ENCODE data around the gene STX8.

The STX8 gene

DNA sequence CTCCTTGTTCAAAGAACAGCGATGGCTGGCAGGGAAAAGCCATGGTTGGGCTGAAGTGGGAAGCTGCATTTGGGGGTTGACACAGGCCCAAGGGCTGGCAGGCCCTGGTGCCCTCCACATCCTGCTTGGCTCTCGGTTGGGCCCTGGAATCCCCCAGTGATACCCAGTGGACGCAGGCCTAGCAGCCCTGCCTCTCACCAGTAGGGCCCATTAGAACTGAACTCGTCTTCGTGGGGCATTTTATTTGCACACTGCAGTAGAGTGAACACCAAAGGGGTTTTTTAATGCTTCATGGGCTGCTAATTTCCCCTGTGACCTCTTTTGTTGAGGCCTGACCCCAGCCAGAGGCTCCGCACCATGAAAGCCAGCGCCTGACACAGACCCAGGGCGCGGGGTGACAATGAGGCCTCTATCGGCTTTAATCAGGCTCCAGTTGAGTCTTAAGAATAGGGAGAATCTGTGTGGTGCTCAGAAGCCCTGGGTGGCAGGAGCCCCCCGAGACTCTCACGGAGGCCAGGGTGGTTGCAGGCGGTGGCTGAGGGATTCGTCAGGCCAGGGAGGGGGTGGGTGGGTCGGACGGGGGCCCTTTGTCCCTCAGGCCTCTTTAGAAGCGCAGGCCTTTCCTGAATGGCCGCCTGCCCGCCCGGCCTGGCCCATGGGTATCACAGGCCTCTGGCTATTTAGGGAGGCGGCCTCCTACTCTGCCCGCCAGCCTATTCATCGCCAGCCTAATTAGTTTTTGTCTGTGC is 355.0 kb downstream of the STX8 start:
- DNase-seq = no peak

DNA sequence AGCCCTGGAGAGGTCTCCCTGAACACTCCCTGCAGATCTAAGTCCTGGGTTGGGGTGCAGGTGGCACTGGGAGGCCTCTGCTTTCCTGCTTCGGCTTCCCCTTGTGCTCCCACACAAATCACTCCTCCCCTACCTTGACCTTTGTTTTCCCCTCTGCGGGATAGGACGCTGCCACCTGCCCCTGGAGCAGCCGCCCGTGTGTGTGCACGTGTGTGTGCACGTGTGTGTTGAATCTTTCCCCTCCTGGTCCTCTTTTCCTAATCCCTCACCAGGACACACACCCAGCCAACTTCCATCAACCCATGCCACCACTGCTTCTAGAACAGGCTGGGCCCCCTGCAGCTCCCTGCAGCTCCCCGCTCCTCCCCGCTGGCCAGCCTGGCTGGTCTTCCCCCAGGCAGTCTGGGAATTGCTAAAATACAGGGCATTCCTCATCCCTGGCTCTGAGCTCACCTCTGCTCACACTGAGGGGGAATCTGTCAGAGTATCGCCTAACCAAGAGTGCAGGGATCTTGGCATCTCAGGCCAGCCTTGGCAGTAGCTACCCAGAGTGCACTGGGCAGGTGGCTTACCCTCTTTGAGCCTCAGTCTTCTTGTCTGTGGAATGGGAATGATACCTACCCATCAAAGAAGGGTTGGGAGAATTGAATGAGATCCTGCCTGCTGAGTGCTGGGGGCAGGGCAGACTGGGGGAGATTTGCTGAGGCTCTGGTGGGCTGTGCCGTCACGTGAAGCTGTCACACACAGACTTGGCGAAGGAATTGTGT is 355.8 kb downstream of the STX8 start:
- DNase-seq = no peak

DNA sequence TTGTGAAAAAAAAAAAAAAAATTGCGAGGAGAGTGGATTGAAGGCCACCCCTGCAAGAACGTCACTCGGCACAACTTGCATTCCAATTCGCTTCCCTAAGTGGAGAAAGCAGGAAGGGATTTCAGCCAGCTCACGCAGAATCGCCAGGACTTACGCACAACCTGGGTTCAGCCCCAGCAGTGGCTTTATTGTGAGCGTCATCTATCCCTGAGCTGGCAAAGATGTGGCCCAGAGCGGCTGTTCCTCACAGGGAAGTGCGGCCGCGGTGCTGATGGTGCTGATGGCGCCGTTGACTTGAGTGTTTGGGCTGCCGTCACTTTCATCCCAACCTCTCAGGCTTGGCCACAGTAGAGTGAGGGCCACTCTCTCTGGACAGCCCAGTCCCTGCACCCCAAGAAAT is 356.7 kb downstream of the STX8 start:
- DNase-seq = no peak

DNA sequence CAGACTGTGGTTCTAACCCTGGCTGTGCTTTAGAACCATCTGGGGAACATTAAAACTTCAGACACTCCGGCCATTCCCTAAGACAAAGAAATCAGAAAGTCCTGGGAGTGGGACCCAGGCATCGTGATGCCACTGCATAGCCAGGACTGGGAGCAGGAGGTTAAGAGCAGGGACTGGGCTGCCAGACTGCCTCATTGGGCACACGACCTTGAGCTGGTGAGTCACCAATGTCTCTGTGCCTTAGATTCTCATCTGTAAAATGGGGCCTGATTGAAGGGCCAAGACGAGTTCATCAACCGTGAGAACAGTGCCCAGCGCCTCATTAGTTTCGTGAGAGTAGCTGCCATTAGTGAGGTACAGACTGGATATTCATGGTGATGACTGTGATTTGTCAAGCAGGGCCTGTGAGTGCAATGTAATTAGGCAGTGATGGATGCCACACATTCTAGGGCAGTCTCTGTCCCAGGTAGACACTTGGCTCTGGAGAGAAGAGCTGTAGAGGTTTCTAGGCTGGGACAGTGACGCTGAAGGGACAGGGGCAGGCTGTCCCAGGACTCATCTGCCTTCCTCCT is 357.5 kb downstream of the STX8 start:
- no peak for DNase-seq

DNA sequence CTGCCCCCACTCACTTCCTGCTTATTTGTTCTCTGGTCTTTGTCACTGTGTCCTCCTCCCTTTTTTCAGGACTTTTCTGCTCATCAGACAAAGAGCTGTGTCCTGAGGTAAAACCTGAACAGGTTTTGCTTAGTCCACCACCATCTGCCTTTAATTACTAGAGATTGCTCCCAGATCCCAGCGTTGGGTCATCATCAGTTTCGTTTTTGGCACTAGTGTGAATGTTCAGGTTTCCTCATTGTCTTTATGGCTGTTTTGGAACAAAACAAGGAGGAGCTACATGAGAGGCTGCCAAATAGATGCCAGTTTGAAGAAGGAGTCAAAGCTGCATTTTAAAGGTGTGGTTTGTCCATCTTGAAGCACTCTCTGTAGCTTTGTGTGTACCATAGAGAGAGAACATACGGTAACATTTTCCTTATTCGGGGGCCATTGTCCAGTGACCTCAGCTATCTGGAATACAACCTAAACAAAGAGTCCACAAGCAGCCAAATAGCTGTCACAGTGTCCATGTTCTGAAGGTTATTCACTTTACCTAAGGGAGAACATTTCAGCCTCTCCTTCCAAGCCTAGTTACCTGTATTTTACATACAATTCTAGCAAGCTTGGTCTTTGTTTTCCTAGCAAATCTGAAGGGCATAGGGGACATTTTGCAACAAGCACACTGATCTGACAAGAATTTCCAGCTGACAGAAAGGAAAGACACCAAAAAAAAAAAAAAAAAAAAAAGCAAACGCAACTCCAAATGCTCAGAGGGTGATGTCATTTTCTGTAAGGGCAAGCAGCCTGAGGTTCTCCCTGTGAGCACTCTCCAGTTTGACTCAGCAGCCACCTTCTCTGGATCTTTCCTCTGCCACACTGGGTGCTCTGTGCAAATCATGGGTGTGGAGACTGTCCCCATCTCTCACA is 358.2 kb downstream of the STX8 start:
- DNase-seq = no peak

DNA sequence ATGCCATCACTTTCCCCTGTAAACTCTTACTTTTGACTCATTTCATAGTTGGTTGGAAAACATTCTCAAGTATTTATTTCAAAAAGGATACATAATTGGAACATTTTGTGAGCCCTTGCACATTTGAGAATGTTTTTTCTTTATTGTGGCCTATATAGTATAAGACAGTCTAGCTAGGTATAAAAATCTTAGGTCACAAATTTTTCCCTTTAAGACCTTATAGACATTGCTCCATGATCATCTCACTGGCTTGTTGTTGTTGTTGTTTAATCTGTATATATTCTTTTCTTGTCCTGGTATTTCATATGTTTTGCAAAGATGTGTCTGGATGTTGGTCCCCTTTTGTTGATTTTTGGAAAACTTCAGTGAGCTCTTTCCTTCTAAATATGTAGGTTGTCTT is 360.2 kb downstream of the STX8 start:
- DNase-seq = no peak

DNA sequence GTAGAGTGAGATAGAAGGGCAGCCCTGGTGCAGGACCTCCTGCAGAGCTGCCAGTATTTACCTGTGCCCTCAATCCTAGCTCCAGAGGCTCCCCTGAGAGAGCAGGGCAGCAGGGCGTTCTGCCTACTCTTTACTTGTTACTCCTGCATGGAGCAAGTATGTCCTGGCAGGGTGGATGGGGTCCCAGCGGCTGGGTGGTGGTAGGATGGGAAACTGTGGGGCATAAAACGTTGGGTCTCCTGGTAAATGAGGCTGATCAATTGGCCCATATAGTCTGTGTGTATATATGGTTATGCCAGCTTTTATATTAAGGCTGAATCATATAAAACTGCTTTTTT is 362.3 kb downstream of the STX8 start:
- DNase-seq = no peak

DNA sequence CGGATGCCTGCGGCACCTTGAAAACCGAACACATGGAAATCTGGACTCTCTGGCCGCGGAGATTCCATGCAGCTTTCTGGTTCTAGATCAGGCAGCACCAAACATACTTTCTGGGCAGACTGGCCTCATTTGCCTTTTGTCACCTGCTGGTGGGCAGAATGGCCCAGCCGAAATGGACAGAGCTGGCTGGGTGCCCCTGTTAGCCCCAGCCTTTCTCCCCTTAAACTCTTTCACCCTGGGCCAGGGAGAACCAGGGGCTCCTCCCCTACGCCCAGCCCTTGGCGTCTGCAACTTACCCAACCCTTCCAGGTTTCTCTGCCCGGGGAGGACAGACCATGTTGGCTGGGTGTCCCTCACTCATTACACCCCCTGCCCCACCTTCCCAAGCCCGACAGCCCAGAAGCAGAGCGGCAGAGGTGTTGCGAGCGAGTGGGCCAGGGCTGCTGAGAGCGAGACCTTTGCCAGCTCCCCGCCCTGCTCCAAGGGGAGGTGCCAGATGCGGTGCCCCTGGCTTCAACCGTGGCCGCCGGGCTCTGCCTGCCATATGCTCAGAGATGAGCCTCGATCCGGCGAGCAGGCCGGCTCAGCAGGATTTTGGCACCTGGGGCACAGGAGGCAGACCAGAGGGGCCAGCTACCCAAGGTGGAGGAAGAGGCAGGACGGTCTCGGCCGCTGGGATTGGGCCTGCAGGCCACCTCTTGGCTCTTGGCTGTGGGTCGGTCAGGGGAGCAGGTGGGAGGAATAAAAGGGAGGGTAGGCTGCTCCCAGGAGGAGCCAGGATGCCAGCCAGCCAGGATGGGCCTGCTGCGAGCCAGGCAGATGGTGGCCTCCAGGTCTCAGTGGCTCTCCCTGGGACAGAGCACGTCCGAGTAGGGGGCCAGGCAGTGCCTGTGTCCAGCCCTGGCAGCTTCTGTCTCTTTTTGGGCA is 363.0 kb downstream of the STX8 start:
- DNase-seq = no peak

DNA sequence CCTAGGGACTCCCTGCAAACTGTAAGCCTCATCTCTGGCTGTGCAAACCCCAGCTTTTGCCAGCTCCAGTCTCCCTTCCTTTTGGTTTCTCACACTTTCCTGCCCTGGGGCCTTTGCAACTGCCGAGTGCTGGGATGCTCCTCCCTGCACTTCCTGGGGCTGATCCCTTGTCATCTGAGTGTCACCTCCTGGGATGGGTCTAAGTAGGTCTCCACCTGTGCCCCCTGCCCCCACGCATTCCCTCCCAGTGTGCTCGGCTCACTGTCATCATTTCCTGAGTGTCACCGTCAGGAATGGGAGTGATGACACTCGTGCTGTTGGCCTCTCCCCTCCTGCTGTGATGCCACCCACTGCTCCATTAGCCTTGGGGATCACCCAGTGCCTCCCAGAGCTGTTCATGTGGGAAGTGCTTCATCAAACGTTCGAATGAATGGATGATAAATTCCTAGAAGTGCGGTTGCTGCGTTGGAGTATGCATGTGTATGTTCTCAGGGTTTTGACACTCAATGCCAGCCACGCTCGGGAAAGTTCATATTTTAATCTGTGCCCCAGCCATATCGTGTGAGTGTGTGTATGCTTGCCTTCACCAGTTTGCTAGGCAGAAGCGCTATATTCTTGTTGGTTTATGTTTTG is 364.4 kb downstream of the STX8 start:
- DNase-seq = no peak

DNA sequence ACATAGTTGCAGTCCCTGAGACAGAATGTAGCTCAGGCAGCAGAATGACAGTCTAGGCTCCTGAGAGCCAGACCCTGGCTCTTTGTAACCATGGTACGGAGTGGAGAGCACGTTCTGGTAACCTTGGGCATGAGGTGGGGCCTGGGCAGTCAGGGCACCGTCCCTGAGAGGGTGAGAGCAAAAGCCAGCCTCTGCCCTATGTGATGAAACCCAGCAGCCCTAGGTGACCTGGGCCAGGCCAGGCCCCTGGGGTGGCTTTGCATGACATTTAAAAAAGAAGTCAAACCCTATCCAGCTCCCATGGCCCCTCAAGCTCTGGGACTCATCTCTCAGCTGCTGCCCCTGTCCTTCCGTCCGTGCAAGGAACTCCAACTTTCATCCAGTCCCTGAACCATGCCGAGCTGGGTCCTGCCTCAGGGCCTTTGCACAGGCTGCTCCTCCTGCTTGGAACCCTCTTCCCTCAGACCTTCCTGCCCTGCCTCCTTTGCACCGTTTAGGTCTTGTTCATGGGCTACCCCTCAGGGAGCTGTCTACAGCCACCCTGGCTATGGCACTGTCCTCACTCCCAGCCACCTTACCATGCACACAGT is 365.7 kb downstream of the STX8 start:
- no peak for DNase-seq

DNA sequence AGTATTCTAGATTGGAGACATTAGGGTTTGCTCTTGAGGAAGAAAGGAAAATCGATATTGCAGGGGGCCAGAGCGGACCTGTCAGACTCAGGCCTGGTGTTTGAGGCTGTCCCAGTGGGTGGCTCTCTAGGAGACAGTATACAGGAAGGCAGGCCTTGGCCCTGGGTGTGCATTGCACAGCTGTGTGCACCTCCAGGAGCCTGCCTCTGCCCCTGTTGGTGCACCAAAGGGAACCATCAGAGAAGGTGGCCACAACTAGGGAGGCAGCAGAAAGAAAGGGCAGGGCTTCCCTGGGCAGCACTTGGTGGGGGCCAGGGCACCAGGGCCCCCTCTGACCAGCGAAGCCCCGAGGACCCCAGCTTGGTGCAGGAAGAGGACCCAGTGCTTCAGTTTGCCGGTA is 366.3 kb downstream of the STX8 start:
- no peak for DNase-seq

DNA sequence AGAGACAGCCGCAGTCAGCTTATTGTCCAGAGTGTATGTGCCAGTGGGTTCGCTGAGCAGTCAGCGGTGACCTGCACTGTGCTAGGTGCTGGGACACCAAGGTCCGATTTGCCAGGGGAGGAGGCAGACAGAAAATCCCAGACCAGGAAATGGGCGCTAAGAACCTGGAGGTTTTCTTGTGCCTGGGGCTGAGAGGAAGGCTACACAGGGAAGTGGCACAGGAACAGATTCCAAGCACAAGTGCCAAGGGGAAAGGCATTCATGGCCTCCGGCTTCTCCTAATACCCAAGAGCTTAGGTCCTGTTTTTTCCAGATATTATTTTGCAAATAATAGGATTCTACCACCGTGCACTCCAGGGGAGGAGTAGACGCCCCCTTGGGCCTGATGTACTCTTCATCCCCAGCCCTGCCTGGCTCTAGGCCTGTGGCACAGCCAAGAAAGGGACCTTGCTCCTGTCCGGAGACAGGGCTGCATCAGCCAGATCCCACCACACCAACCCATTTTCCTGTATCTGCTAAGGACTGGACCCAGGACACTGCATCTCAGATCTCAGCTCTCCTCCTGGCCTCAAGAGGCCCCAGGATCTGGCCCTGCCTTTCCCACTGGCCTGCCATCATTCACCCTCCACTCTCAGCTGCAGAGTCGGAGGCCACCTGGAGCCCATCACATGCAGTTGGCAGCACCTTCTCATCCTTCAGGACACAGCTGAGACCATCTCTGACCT is 367.1 kb downstream of the STX8 start:
- DNase-seq = no peak

DNA sequence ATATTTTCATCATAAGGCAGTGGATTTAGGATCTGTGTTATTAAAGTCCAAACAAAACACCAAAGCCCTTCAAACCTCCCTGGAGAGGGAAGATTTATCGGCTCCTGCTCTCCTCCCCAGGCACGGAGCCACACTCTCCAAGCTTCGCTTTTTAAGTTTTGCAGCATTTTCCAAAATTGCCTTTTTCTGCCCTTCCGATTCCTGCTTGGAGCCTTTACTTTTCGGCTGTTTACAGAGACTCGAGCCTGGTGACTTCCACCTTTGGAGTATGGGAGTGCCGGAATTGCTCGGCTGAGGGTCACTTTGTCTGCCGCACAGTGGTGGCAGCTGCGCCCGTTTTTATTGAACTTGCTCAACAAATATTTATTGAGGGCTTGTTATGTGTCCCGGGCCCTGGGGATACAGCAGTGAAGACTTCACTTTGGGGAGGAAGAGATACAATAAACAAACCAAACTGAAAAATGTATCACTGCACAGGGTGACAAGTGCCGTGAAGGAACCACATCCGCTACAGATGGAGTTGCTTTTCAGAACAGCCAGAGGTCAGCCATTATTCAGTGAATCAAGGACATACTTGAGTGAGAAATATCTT is 368.8 kb downstream of the STX8 start:
- no peak for DNase-seq

DNA sequence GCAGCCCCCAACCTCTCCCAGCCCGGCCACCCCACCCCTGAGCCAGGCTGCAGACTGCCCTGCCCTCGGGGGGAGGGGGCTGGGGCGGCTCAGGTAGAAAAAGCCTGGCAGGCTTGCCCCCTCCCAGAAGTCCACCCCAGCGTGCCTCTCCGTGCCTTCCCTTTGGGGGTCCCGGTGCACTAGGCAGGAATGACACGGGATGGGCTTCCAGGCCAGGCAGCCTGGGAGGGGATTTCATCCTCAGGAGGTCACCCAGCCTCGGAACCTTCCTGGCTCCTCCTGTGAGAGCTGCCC is 369.3 kb downstream of the STX8 start:
- DNase-seq = no peak

DNA sequence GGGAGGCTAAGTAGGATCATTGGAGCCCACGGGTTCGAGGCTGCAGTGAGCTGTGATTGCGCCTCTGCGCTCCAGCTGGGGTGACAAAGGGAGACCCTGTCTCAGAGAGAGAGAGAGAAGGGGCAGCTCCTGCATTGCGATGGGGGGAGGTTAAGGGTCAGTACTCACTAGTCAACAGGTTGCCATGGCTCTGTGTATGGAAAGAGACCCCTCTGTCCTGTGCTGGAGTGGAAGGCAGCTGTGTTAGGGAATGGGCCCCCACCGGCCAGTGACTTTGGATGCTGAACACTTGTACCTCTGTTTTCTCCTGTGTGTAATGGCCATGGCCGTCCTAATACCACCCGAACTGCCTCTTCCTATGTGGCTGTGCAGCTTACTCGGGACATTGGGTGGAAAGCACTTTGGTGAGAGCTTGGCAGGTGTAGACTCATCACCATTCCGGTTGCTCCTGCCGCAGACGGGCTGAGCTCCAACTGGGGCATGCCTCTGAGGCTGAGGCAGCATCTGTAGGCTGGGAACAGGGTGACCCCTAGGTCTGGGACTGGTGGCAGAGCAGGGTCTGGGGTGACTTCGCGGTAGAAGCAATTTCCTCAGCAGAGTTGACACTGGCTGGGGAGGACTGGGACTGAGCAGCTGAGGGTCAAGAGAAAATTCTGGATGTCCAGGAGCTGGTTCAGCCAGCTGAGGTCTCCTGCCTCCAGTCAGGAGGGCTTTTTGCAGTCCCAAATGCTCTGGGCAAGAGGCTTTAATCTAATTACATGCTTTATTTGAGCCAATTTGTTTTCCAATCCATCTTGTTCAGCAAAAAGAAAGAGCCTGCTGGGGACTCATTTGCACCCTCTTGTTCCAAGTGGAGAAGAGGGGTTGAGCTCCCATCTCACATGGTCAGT is 369.9 kb downstream of the STX8 start:
- DNase-seq = no peak

DNA sequence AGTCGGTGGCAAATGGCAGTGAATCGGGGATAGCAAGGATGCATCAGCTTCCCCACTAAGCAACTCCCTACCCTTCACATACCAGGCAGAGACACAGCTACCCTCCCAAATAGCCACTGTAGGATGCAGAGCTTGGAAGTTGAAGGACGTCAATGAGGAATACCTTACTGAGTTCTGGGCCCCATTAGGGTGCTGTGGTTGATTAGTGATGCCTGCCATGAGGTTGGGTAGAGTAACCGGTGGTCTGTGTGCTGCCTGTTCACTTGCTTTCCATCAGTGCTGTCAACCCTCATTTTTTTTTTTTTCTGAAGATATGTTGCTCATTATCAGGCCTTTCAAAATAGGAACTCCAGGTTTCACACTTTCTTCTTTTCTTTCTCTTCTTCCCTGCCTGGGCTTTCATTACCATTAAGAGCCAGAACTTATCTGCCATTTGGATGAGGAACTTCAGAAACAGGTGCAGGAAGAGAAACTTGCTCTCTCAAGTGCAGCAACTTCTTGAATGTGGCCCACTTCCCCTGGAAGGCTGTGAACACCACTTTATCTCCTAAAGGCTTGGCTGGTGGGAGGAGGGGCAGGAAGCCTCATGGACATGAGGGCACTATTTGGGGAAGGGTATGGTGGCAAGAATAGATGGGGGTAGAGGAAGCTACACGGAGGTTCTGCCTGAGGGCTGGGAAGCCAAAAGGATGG is 370.8 kb downstream of the STX8 start:
- DNase-seq = no peak

DNA sequence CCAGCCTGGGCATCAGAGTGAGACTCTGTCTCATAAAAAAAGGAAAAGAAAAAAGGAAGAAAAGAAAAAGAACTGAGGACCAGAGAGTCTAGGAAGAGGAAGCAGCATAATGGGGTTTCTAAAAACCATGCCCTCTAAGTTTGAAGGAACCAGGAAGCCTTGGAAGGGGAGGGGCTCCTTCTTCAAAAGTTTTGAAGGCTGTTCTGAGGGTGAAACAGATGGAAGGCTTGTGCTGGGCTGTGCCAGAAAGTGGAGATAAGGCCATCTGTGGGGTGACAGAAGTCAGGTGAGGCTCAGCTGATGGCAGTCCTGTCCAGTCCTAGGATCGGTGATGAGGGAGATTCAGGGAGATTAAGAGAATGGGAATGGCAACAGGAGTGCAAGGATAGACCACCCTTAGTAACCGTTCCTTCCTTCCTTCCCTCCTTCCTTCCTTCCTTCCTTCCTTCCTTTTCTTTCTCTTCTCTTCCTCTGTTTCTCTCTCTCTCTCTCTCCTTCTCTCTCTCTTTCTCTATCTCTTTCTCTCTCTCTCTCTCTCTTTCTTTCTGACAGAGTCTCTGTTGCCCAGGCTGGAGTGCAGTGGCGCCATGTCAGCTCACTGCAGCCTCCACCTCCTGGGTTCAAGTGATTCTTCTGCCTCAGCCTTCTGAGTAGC is 371.7 kb downstream of the STX8 start:
- no peak for DNase-seq

DNA sequence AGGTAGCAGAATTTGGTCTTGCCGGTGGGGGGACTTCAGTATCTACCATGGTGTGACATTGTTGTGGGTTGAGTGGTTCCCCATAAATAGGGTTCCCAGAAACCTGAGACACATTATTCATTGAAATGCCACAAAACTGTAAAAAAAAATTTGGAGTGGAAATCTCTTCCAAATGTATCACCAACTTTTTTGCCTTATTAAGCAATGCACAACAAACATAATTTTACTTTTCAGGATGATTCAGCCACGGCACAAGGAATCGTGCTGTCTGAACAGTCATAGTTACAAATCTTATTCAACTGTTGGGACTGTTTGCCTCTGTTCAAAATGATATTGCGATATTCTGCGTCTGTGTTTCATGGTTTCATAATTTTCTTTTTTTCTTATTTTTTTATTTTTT is 373.1 kb downstream of the STX8 start:
- no peak for DNase-seq
